Trophoblast cell (in vitro differentiated cells and primary cell): ENCODE data around the gene ERP44.

Source experiments
- DNase-seq, 2 donors: peaks; one replicate each; pipeline ENCODE4 v3.0.0-alpha.2; 2016
- H2AFZ ChIP-seq: 2 replicates; pipeline ENCODE4 v1.6.1; 2013; ENCODE audit warnings: low read length, moderate library complexity, mild to moderate bottlenecking; ENCODE audit not compliant: insufficient read depth, poor library complexity
- H2AK5ac ChIP-seq: 2 replicates; pipeline ENCODE4 v1.6.1; 2013; ENCODE audit warnings: mild to moderate bottlenecking, low read length
- H2BK120ac ChIP-seq: 2 replicates; pipeline ENCODE4 v1.6.1; 2013; ENCODE audit warnings: low read length, mild to moderate bottlenecking, moderate library complexity; ENCODE audit not compliant: insufficient read depth, poor library complexity
- H2BK12ac ChIP-seq: 2 replicates; pipeline ENCODE4 v1.6.1; 2013; ENCODE audit warnings: mild to moderate bottlenecking, low read length, moderate library complexity
- H2BK5ac ChIP-seq: 2 replicates; pipeline ENCODE4 v1.6.1; 2013; ENCODE audit warnings: low read length, low read depth, moderate library complexity, mild to moderate bottlenecking; ENCODE audit not compliant: poor library complexity
- H3K14ac ChIP-seq: 2 replicates; pipeline ENCODE4 v1.6.1; 2013; ENCODE audit warnings: mild to moderate bottlenecking, low read length
- H3K18ac ChIP-seq: 2 replicates; pipeline ENCODE4 v1.6.1; 2013; ENCODE audit warnings: mild to moderate bottlenecking, low read length
- H3K23ac ChIP-seq: 2 replicates; pipeline ENCODE4 v1.6.1; 2013; ENCODE audit warnings: low read length
- H3K27ac ChIP-seq: 2 replicates; pipeline ENCODE4 v1.5.1; 2013; ENCODE audit warnings: low read depth, mild to moderate bottlenecking, inconsistent platforms, low read length, moderate library complexity
- H3K27me3 ChIP-seq: 2 replicates; pipeline ENCODE4 v1.6.1; 2013; ENCODE audit warnings: inconsistent platforms, mild to moderate bottlenecking, low read length, moderate library complexity; ENCODE audit not compliant: insufficient read depth
- H3K36me3 ChIP-seq, 2 experiments: 1 replicate in 1 of 2; 2 replicates in 1 of 2; pipeline ENCODE4 v1.6.1; 2013; ENCODE audit warnings: low read length in 2 of 2, mild to moderate bottlenecking in 2 of 2, moderate library complexity in 1 of 2; ENCODE audit not compliant: insufficient read depth in 2 of 2, control insufficient read depth in 1 of 2
- H3K4ac ChIP-seq: 2 replicates; pipeline ENCODE4 v1.6.1; 2013; ENCODE audit warnings: low read depth, mild to moderate bottlenecking, low read length, moderate library complexity
- H3K4me1 ChIP-seq, 2 experiments: 1 replicate in 1 of 2; 2 replicates in 1 of 2; pipeline ENCODE4 v1.6.1; 2013; ENCODE audit warnings: low read length in 2 of 2, mild to moderate bottlenecking in 2 of 2, moderate library complexity in 1 of 2; ENCODE audit not compliant: insufficient read depth in 2 of 2, control insufficient read depth in 1 of 2
- H3K4me2 ChIP-seq: 2 replicates; pipeline ENCODE4 v1.6.1; 2013; ENCODE audit warnings: inconsistent platforms, mild to moderate bottlenecking, low read length, moderate library complexity
- H3K4me3 ChIP-seq: 2 replicates; pipeline ENCODE4 v1.5.1; 2013; ENCODE audit warnings: mild to moderate bottlenecking, low read depth, low read length, inconsistent platforms
- H3K79me1 ChIP-seq: one replicate; pipeline ENCODE4 v1.6.1; 2013; ENCODE audit warnings: low read length
- H3K79me2 ChIP-seq: 2 replicates; pipeline ENCODE4 v1.6.1; 2013; ENCODE audit warnings: low read length, mild to moderate bottlenecking; ENCODE audit not compliant: control insufficient read depth, insufficient read depth, poor library complexity
- H3K9ac ChIP-seq: 2 replicates; pipeline ENCODE4 v1.6.1; 2013; ENCODE audit warnings: mild to moderate bottlenecking, low read length
- H3K9me3 ChIP-seq: 2 replicates; pipeline ENCODE4 v1.6.1; 2013; ENCODE audit warnings: low read depth, mild to moderate bottlenecking, control low read depth, inconsistent platforms, low read length; ENCODE audit not compliant: insufficient read depth
- H4K12ac ChIP-seq: 2 replicates; pipeline ENCODE4 v1.6.1; 2013; ENCODE audit warnings: low read depth, mild to moderate bottlenecking, low read length, moderate library complexity
- H4K8ac ChIP-seq: 2 replicates; pipeline ENCODE4 v1.6.1; 2013; ENCODE audit warnings: low read depth, mild to moderate bottlenecking, low read length, moderate library complexity
- H4K91ac ChIP-seq: one replicate; pipeline ENCODE4 v1.6.1; 2013; ENCODE audit warnings: low read depth, mild to moderate bottlenecking, low read length, moderate library complexity
- WGBS: extraction: QIAGEN DNeasy Blood & Tissue Kit; methylation state at CpG from one replicate; pipeline ENCODE4 v1.1.7; 2013; ENCODE audit warnings: missing lambda C conversion rate; ENCODE audit not compliant: insufficient read length, insufficient coverage; ENCODE audit errors: extremely low coverage; 5-methylcytosine and 5-hydroxymethylcytosine counted together

ERP44 gene

DNA sequence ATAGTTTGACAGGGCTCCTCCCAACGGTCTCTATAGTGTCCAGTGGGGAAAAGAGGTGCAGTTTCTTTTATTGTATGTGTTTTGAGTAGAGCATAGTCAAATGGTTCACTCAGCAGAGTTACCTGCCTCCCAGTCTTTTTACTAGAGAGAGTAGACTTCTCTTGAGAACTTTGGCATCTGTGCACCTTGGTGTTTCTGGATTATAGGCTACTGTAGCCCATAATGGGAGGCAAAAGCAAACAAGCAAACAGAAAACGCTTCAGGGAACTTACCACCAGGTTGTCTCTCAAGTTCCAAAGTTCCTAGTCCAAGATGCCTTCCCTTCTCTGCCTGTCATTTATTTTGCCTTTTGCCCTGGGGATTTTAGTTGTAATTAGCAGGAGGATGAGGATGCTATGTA is 26.4 kb upstream of the ERP44 start:
- no peaks in the 10 kb centered on the region for H3K79me2 ChIP-seq
- no peak overlapping the region for H2AK5ac ChIP-seq
- no peak overlapping the region for H2BK5ac ChIP-seq
- no peaks in the 10 kb centered on the region for H3K4me1 ChIP-seq
- no peak overlapping the region for H4K91ac ChIP-seq
- H3K4ac ChIP-seq = no peak overlapping the region
- H2AFZ ChIP-seq = no peak overlapping the region
- no peaks in the 10 kb centered on the region for H3K27me3 ChIP-seq
- H3K9ac ChIP-seq = no peak overlapping the region
- no peaks in the 10 kb centered on the region for H3K36me3 ChIP-seq
- DNase-seq = no peak
- no peak overlapping the region for H2BK12ac ChIP-seq
- no peak overlapping the region for H3K18ac ChIP-seq
- no peak overlapping the region for H2BK120ac ChIP-seq
- H3K79me1 ChIP-seq = no peaks in the 10 kb centered on the region
- no peak overlapping the region for H4K12ac ChIP-seq
- no peak overlapping the region for H3K4me3 ChIP-seq
- no peak overlapping the region for H3K27ac ChIP-seq
- WGBS = no CpG with 5 or more reads among the region's 2 CpGs
- H3K23ac ChIP-seq = no peak overlapping the region
- no peak overlapping the region for H3K14ac ChIP-seq
- H3K4me2 ChIP-seq = no peak overlapping the region
- H4K8ac ChIP-seq = no peak overlapping the region
- H3K9me3 ChIP-seq = no peaks in the 10 kb centered on the region

GRCh38 chr9:100120286-100120685 is 21.5 kb upstream of the ERP44 start:
- H3K79me1 ChIP-seq = no peaks in the 10 kb centered on the region

GRCh38 chr9:100117316-100117715 is 18.5 kb upstream of the ERP44 start:
- Histone ChIP-seq H4K8ac (no peak overlapping the region), H3K4me1 (no peaks in the 10 kb centered on the region), H2BK5ac (no peak overlapping the region), H2AK5ac (no peak overlapping the region), H3K14ac (no peak overlapping the region), H3K36me3 (peaks cover 0 to 2% of the 10 kb centered on the region in 2 experiments), H3K9me3 (no peaks in the 10 kb centered on the region), H3K79me1 (no peaks in the 10 kb centered on the region), H3K27me3 (no peaks in the 10 kb centered on the region), H4K12ac (no peak overlapping the region), H3K9ac (no peak overlapping the region), H3K79me2 (no peaks in the 10 kb centered on the region), H3K4me2 (no peak overlapping the region), H2BK120ac (no peak overlapping the region), H4K91ac (no peak overlapping the region), H2AFZ (no peak overlapping the region), H3K4me3 (no peak overlapping the region), H2BK12ac (no peak overlapping the region), H3K27ac (no peak overlapping the region), H3K18ac (no peak overlapping the region), H3K23ac (no peak overlapping the region), H3K4ac (no peak overlapping the region)
- WGBS = 100% methylated on average over 1 of the region's 25 CpGs
- no peak for DNase-seq

More at GRCh38 chr9:100120286-100120685, 21.5 kb upstream of the ERP44 start:
- Histone ChIP-seq H3K4me1 (no peaks in the 10 kb centered on the region), H3K14ac (no peak overlapping the region), H4K91ac (no peak overlapping the region), H3K4ac (no peak overlapping the region), H3K36me3 (peaks cover 0 to 2% of the 10 kb centered on the region in 2 experiments), H2AFZ (no peak overlapping the region), H2AK5ac (no peak overlapping the region), H2BK120ac (no peak overlapping the region), H3K27me3 (no peaks in the 10 kb centered on the region), H3K4me3 (no peak overlapping the region), H3K4me2 (no peak overlapping the region), H3K9me3 (no peaks in the 10 kb centered on the region), H2BK5ac (no peak overlapping the region), H3K27ac (no peak overlapping the region), H3K79me2 (no peaks in the 10 kb centered on the region), H2BK12ac (no peak overlapping the region), H4K12ac (no peak overlapping the region), H3K18ac (no peak overlapping the region), H3K9ac (no peak overlapping the region), H3K23ac (no peak overlapping the region), H4K8ac (no peak overlapping the region)
- DNase-seq = no peak
- WGBS = no CpG with 5 or more reads among the region's 2 CpGs

- peaks cover 0 to 2% of the 10 kb centered on the region in 2 experiments for H3K36me3 ChIP-seq
- no peak overlapping the region for H4K8ac ChIP-seq
- no peak overlapping the region for H4K12ac ChIP-seq
- no peak for DNase-seq
- no peaks in the 10 kb centered on the region for H3K79me2 ChIP-seq
- no peak overlapping the region for H3K27ac ChIP-seq
- H3K9ac ChIP-seq = no peak overlapping the region
- H2BK120ac ChIP-seq = no peak overlapping the region
- no peak overlapping the region for H3K18ac ChIP-seq
- no peak overlapping the region for H2AK5ac ChIP-seq
- H3K14ac ChIP-seq = no peak overlapping the region
- H3K4me1 ChIP-seq = no peaks in the 10 kb centered on the region
- no peak overlapping the region for H3K4ac ChIP-seq
- no CpG with 5 or more reads among the region's 2 CpGs for WGBS
- H2AFZ ChIP-seq = no peak overlapping the region
- H3K27me3 ChIP-seq = no peaks in the 10 kb centered on the region
- no peak overlapping the region for H3K4me3 ChIP-seq
- H3K9me3 ChIP-seq = no peaks in the 10 kb centered on the region
- H4K91ac ChIP-seq = no peak overlapping the region
- H3K23ac ChIP-seq = no peak overlapping the region
- H3K4me2 ChIP-seq = no peak overlapping the region
- no peak overlapping the region for H2BK5ac ChIP-seq
- no peaks in the 10 kb centered on the region for H3K79me1 ChIP-seq
- H2BK12ac ChIP-seq = no peak overlapping the region
These were observed 14.0 kb upstream of the ERP44 start for GRCh38 chr9:100112677-100113336.
